Measurements from ENCODE around the gene IGSF9. TPM values are rescaled to one million over a fixed set of nuclear protein-coding genes. Genes with fewer than 3 reads are reported as not detected.

Gene IGSF9
- total RNA-seq, 1 donor from 2014 or later = 5.3 TPM

- DNase-seq (ENCODE audit: low spot score in 2 of 2) (no peak), FAIRE-seq (no peak)
Observed at GRCh38 chr1:159922511-159923202, 22.8 kb downstream of the IGSF9 start.

- DNase-seq (ENCODE audit: low spot score in 2 of 2) (no peak), FAIRE-seq (no peak)
Observed at GRCh38 chr1:159921700-159922504, 23.5 kb downstream of the IGSF9 start.

- no peak for FAIRE-seq
- no peak for DNase-seq (ENCODE audit: low spot score in 2 of 2)
Observed at GRCh38 chr1:159921251-159921650, 24.2 kb downstream of the IGSF9 start.

- FAIRE-seq (no peak), DNase-seq (ENCODE audit: low spot score in 2 of 2) (no peak)
Observed at GRCh38 chr1:159920651-159921050, 24.8 kb downstream of the IGSF9 start.

- DNase-seq (ENCODE audit: low spot score in 2 of 2) (no peak), FAIRE-seq (no peak)
Observed at GRCh38 chr1:159920202-159920601, 25.2 kb downstream of the IGSF9 start.

- no peak for FAIRE-seq
- no peak for DNase-seq (ENCODE audit: low spot score in 2 of 2)
Observed at GRCh38 chr1:159919236-159919865, 26.1 kb downstream of the IGSF9 start.

GRCh38 chr1:159918352-159919200 is 26.8 kb downstream of the IGSF9 start:
- FAIRE-seq (no peak), DNase-seq (ENCODE audit: low spot score in 2 of 2) (no peak)

GRCh38 chr1:159917533-159918351 is 27.7 kb downstream of the IGSF9 start:
- FAIRE-seq = no peak
- DNase-seq (ENCODE audit: low spot score in 2 of 2) = no peak

GRCh38 chr1:159916242-159917051 is 29.0 kb downstream of the IGSF9 start:
- no peak for FAIRE-seq

GRCh38 chr1:159915571-159916241 is 29.7 kb downstream of the IGSF9 start:
- no peak for DNase-seq (ENCODE audit: low spot score in 2 of 2)
- FAIRE-seq = no peak

More at GRCh38 chr1:159916242-159917051, 29.0 kb downstream of the IGSF9 start:
- no peak for DNase-seq (ENCODE audit: low spot score in 2 of 2)

GRCh38 chr1:159914252-159915018 is 31.0 kb downstream of the IGSF9 start:
- no peak for FAIRE-seq
- DNase-seq (ENCODE audit: low spot score in 2 of 2) = no peak

- DNase-seq (ENCODE audit: low spot score in 2 of 2) = no peak
- FAIRE-seq = no peak
Observed at GRCh38 chr1:159913451-159914192, 31.8 kb downstream of the IGSF9 start.

GRCh38 chr1:159911326-159912070 is 33.9 kb downstream of the IGSF9 start:
- FAIRE-seq = no peak
- DNase-seq (ENCODE audit: low spot score in 2 of 2) = no peak

- DNase-seq (ENCODE audit: low spot score in 2 of 2) (no peak), FAIRE-seq (no peak)
Observed at GRCh38 chr1:159908031-159908940, 37.1 kb downstream of the IGSF9 start.

GRCh38 chr1:159906960-159907359 is 38.5 kb downstream of the IGSF9 start:
- FAIRE-seq (no peak), DNase-seq (ENCODE audit: low spot score in 2 of 2) (no peak)

Measured in frontal cortex (tissue), 4 donors.